HG02588 (cell line): ENCODE measurements around the gene UBQLN4.
"Not testable (repeated sequence)": the region's sequence is repeated elsewhere in the genome, so short reads cannot be mapped to it uniquely, and the experiment has no call there.

ENCODE experiments used
- ATAC-seq: cut with Tn5 transposase; IDR thresholded peaks from one replicate; pipeline ENCODE4 v1.9.1; 2021; ENCODE audit warnings: mild to moderate bottlenecking, moderate library complexity; ENCODE audit not compliant: unreplicated experiment

Gene UBQLN4

GRCh38 chr1:156081180-156081916, 27.8 kb upstream of the UBQLN4 start:
- ATAC-seq = no peak

GRCh38 chr1:156080863-156081179, 27.2 kb upstream of the UBQLN4 start:
- no peak for ATAC-seq

DNA sequence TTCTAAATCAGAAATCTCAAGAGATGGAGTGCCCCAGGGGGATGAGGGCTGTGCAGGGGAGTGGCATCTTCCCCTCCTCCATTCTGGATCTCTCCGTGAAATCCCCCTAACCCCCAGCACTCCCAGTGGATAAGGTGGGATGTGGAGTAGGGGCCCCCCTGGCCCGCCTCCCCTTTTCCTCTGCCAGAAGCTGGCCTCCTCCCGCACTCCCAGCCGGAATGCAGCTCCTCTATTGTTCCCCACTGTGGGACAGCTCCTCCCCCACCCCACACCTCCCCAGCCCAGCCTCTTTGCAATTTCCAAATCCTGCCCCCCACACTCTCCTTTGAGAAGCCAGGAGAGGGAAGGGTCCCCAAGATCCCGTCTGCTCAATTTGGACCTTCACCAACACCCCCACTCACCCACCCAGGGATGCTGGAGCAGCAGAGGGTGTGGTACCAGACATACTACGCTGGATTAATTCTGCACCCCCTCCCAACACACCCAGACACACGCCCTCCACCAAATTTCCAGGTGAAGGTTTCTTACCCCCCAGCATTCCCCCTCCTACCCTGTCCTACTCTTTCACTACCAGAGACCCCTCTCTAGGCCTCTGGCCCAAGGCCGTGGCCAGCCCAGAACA, 26.8 kb upstream of the UBQLN4 start:
- ATAC-seq = no peak

DNA sequence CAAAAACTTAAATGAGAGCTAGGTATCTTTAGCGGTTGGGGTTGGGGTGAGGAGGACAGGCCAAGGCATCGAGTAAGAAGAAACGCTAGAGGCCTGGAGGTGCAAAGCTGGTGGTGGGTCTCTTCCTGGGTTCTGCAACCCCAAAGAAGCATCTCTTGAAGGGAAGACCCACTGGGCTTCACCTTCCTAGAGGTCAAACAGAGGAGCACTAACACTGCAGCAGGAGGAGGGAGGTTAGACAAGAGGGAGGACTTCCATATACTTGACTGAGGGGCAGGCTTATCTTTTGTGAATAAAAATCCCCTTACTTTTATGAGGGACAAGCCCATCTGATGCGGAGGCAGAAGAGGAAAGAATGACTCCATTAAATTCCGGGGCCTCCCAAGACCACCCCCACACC, 26.2 kb upstream of the UBQLN4 start:
- ATAC-seq = no peak

- ATAC-seq = no peak
These were observed 25.1 kb upstream of the UBQLN4 start for GRCh38 chr1:156078728-156079127.

DNA sequence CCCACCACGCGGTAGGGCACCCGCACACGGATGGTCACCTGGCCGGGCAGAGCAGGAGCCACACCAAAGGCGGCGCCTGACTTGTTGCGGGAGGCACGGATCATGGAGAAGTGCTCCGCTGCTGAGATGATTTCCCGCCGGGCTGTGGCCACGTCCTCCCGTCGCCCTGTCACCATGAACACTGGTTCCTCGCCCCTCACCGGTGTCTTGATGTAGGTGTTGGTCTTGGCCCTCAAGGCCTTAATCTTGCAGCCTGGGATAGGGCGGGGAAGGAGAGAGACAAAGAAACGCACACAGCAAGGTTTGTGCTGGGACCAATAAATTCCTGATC, 23.8 kb upstream of the UBQLN4 start:
- ATAC-seq = no peak

GRCh38 chr1:156076609-156077429, 23.2 kb upstream of the UBQLN4 start:
- ATAC-seq = no peak

DNA sequence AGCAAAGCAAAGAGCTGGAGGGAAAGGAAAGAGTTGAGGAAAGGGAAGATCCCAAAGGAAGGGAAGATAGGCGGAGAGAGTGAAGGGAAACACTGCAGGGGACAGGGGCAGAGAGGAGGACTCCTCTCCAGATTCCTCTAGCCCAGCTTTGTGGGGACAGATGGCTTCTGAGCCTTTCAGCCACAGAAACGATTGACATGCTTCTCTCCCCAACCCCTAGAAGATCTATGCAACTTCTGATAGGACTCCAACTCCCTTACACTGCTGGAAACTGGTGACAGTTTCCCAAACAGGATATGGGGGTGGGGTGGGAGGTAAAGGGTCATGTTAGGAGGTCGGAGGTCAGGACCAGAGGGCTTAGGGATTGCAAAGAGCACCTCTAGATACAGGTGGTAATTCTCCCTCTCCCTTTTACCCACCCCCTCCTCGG, 22.2 kb upstream of the UBQLN4 start:
- ATAC-seq = no peak

DNA sequence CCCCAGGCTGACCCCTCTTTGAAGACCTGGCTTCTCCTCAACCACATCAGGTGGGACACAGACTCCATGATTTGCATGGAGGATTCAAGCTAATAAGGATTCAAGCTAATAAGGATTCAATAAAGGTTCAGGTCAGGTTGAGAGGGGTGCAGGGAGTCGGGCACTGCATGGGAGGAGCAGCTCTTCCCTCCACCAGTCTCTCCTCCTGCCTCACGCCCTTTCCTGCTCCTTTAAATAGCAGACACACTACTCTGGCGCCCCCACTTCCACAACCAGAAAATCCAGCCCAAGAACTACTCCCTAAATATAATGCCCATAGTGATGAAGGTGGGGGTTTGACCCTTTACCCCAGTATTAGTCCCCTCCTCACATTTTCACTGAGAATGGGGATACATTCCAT, 21.6 kb upstream of the UBQLN4 start:
- ATAC-seq = no peak

DNA sequence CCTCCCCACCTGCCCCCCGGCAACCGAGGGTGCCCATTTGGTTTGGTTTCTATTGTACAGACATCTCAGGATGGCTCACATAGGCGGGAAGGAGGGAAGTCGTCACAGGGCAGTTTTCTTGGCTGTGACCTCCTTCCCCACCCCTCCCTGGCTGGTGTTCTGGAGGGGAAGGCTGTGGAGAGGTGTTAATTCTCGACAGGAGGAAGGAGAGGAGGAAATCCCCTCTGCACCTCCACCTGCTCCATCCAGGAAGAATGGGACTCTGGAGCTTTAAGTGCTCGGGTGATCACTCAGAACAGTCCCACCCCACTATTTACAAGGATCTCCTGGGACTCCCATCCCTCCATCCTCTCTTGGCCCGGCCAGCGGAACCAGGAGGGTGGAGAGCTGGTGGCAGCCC, 21.1 kb upstream of the UBQLN4 start:
- ATAC-seq = no peak

- no peak for ATAC-seq
These were observed 20.1 kb upstream of the UBQLN4 start for GRCh38 chr1:156073740-156074139.

DNA sequence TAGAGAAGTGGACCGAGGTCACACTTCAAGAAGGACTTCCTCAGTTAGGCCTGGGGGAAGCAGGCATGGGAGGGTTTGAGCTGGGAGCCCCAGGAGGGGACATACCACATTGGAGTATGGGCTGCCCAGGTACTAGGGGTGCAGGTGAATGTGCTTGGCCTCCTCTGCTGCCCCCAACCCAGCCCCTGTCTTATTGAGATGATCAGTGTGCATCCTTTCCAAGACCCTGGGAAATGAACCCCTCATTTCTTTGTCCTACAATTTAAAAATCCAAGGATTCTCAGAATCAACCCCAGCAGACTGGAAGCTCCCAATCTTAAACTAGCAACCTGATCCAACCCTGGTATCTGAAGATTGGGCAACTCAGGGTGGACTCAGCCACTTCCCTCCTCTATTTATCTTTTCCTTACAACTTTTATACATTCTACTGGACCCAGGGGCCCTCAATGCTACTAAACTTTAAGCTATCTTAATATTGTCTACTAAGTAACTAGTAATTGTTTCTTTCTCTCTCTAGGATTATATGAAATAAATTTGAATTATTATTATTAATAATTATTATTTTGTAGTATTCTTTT, 19.6 kb upstream of the UBQLN4 start:
- no peak for ATAC-seq

GRCh38 chr1:156072251-156072650, 18.7 kb upstream of the UBQLN4 start:
- no peak for ATAC-seq

GRCh38 chr1:156071332-156071816, 17.8 kb upstream of the UBQLN4 start:
- not testable (repeated sequence) for ATAC-seq

GRCh38 chr1:156070548-156070947, 16.9 kb upstream of the UBQLN4 start:
- ATAC-seq = no peak

DNA sequence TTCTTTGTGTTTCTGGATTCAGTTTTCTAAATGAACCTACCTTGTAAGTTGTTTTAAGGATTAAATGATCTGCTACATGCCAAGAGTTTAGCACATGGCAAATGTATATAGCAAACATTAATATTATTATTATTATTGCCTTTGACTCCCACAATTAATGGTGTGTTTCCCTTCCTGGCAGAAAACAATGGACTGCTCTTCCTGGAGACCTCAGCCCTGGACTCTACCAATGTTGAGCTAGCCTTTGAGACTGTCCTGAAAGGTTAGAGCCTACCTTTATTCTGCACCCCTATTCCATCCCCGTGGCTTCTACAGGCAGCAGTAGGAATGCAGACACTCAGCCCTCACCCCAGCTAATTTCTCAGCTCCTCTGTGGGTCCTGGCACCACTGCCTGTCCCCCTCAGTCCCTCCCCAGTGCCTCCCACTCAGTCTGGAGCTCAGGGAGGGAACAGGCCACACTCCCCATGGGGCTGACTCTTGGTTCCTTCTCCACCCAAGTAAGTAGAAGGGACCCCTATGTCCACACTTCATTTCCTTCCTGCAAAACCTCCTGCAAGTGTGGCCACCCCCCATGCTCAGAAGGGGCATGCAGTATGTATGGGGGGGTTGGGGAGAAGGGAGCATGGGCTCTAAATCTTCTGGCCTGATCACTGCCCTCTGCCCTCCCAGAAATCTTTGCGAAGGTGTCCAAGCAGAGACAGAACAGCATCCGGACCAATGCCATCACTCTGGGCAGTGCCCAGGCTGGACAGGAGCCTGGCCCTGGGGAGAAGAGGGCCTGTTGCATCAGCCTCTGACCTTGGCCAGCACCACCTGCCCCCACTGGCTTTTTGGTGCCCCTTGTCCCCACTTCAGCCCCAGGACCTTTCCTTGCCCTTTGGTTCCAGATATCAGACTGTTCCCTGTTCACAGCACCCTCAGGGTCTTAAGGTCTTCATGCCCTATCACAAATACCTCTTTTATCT, 16.2 kb upstream of the UBQLN4 start:
- ATAC-seq = no peak

- ATAC-seq = no peak
These were observed 13.7 kb upstream of the UBQLN4 start for GRCh38 chr1:156067262-156067661.

DNA sequence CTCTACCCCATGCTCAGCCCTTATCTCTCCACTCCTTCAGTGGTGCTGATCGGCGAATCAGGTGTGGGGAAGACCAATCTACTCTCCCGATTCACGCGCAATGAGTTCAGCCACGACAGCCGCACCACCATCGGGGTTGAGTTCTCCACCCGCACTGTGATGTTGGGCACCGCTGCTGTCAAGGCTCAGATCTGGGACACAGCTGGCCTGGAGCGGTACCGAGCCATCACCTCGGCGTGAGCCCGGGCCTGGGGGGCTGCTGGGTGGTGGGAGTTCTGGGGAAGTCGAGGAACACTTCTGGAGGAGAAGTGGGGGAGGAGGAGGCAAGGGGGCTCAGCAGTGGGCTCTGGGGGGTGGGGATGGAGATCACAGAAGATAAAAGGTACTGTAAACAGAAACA, 12.3 kb upstream of the UBQLN4 start:
- no peak for ATAC-seq

- ATAC-seq = no peak
These were observed 11.6 kb upstream of the UBQLN4 start for GRCh38 chr1:156065212-156065611.

GRCh38 chr1:156064615-156065014, 11.0 kb upstream of the UBQLN4 start:
- ATAC-seq = no peak

GRCh38 chr1:156063997-156064285, 10.3 kb upstream of the UBQLN4 start:
- no peak for ATAC-seq
